ENCODE data around the gene CAMTA1.

CAMTA1 gene

DNA sequence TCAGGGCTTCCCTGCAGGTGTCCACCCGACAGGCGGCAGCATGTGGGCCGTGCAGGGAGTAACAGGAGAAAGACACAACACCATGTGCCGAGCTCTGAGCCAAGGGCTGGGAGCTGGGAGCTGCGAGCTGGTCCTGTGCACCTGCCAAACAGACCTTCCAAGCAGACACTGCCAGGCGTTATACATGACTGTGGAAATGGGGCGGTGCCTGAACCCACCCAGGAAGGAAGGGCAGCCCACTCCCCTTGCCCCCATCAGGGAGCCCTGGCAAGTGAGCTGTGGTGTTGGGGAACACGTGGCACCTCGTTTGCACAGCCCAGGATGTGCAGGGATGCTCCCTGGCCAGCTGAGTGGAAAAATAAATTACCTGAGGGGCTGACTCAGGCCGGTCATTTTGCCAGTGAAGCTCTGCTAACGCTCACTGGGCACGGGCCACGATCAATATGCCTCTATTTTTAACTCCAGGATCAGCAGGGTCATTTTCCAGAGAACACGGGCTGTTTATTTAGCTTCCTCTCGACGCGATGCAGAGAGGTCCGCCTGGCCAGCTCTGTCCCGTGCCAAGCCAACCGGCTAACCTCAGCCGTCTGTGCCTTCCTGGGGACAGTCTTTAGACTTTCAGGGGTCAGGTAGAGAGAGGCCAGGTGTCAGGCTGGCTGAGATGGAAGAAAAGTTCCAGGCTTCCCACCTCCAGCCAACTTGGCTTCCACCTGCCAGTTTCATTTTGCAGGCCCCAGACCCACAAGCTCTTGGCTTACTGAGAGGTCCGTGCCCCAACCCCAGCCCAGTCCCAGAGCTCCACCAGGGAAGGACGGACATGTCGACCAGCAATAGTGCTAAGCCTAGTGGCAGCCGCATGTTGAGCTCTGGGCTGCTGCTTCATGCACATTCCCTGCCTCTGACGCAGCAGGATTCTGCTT, 789.1 kb downstream of the CAMTA1 start:
- DNase-seq: no peak

DNA sequence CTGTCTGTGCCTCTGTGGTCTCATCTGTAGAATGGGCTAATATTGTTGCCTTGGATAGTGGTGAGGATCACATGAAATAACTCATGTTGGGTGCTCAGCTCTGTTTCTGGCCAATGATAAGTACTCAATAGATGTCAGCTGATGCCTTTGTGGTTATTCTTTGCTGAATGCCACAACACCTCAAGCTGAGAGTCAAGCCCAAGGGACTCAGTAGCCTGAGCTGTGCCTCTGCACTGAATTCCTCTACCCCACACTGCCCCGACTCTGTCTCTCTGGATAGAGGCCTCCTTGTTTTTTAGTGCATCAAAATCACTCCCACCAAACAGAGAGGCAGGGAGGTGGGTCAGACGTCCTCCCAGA, 789.8 kb downstream of the CAMTA1 start:
- no peak for DNase-seq

DNA sequence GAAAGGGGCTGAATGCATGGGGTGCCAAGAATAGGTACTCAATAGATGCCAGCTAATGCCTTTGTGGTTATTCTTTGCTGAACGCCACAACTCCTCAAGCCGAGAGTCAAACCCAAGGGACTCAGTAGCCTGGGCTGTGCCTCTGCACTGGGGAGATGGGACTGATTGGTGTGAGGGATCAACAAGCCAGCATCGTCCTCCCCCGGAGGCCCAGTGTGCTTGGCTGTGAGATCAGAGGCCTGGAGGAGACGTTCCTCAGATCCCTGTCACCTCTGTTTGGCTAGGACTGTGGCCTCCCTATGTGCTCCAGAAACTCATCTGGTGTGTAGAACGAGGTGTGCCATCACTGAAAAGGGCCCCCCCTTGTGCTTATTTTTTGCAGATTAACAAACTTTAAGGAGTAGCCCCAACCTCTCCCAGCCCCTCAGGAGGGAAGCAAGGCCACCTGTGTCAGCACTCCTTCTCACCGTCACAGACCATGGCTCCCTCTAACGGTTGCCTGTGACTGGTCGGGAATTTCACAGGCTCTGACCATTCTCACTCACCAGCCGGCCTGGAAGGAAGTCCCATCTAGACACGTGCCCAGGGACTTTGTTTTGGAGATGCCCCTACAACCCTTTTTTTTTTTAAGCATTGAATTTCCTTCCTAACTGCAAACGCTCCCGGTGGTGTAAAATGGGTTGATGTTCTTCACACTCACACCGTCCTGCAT, 791.8 kb downstream of the CAMTA1 start:
- DNase-seq: no peak

DNA sequence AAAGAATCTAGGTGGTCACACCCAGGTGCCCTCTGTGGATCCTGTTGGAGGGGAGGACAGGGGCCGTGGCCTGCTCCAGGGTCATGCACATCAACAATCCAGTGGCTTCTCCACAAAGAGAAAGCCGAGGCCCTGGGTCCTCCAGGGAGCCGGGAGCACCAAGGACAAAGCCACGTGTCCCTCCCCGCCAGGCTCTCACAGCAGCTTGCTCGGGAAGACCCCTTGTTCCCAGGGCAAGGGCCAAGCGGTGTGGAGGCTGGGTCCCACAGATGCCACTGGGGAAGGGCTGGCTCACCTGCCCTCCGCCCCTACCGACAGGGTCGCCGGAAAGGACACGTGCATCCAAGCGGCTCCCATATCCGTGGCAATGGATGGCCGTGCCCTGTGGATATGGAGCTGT, 793.0 kb downstream of the CAMTA1 start:
- no peak for DNase-seq

DNA sequence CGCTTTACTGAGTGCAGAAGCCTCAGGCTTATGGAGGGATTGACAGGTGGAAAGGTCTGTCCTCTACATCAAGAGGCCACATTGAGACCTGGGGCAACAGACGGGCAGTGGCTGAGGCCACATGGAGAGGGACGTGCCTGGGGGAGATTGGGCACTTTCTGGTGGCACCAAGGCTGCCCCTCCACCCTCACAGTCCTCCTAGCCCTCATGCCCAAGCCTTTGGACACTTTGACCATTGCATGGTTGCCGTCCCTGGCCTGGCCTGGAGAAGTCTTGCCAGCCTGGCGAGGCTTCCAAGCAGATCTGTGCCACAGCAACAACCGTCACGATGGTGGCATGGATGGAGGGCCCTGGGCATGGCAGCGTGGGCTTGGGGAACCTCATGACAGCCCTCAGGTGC, 793.8 kb downstream of the CAMTA1 start:
- no peak for DNase-seq

DNA sequence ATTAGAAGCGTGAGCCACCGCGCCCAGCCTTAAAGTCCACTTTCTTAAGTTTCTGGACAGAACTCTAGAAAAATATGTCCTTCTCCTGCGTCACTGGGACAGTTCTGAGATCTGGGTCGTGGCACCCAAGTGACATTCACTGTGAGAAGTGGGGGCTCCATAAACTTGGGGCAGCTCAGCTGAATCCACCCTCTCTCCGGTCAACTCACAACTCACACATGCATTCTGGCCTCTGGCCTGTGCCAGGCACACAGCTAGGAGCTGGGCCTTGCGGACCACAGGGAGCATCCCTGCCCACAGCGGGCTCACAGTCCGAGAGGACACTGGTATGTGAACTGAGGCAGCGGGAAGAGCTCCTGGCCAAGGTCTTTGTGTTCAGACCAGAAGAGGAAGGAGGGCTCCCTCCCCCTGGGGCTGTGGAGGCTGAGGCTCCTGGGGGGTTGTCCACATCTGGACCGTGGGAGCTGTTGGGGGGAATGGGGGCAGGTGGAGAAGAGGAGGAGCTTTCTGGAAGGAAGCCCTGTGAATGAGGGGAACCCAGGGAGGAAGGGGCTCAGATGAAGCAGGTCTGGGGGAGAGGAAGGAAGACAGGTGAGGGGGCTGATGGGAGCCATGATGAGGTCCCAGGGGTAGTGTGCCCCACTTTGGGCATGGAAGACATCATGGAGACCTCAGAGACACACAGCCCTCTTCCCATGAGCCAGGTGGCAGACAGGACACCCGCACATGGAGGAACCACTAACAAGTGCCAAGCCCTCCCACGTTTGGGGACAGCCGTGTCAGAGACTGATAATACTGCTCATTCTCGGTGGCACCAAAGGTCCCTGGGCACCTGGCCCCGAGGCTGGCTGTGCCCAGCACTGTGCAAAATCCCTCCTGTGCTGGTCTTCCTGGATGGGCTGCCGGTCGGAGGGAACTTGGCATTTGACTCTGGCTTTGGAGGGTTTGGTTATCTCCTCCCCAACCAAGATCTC, 794.9 kb downstream of the CAMTA1 start:
- no peak for DNase-seq

DNA sequence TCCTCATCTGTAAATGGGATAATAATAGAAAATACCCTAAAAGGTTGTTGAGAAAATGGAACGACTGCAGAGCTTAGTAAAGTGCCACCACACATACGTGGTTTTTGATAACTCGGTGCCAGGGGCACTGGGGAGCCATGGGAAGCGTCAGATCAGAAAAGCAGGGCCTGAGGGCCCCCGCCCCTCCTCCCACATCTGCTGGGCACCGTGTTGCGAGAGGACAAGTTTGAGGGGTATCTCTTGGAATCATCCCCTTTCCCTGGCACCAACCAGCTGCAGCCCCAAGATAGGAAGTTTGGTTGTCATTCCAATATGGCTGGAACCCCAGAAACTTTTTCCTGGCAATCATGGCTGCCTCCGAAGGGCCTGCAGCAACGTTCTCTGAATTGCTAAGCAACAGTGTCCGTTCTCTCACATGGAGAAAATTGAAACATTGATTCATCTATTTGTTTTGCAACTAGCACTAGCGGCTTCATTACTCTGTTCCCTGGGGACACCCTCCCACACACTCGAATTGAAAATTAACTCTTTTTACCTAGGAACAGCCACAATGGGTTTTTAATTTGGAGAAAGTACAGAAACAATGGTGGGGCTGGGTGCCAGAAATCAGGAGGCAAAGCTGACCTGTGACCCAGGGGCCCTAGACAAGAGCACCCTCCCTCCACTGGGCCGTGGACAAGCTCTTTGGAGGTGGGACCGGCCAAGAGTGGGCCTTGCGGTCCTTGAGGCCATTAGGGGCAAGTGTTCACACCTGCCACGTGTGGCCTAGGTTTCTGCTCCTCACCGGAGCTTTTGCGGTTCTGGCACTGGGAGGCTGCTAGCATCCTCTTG, 795.9 kb downstream of the CAMTA1 start:
- no peak for DNase-seq

DNA sequence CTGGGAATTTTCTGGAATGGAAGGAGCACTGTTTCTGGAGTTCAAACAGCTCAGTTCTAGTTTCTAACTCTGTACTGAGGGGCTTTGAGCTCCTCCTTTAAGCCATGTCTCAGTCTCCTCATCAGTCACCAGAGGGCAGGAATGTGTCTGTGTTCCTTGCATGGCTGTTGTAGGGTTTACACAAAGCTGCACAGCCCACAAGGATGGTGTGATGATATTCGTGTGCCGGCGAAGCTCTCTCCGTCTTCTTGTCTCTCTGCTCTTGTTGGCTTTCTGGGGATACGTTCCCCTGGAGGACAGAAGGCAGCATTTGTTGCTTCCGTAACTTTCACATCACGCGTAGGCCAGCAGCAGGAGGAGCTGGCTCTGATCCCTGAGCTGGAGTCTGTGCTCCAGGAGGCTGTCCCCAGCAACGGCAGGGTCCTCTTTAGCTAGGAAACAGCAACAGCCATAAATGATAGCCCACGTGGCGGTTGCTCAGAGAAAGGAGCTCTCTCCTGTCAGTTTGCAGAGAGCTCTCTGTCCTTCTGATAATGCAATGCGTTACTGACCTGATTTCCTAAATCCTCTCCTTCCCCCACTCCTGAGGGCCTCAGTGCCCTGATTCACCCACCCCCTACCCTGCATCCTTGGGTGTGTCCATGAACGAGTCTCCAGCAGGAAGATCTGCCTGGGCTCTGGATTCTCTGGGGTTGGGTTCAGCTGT, 796.7 kb downstream of the CAMTA1 start:
- DNase-seq: no peak

DNA sequence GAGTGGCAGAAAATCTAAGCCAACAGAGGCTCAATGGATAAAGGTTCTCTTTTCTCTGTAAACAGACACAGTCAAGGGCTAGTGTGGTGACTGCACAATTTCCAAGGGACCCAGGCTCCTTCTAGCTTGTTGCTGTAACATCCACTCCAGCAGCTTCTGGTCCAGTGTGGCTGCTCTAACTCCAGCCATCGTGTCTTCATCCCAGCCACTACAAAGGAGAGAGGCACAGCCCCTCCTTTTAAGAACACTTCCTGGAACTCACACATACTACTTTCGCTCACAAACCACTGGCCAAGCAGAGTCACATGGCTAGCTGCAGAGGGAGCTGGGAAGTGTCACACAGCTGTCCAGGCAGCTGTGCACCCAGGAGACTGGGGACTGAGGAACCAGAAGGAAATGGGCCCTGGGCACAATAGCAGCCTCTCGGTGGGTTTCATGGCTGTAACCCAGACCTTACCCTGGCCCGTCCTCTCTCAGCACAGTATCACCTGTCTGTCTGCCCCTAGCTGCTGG, 797.3 kb downstream of the CAMTA1 start:
- no peak for DNase-seq

DNA sequence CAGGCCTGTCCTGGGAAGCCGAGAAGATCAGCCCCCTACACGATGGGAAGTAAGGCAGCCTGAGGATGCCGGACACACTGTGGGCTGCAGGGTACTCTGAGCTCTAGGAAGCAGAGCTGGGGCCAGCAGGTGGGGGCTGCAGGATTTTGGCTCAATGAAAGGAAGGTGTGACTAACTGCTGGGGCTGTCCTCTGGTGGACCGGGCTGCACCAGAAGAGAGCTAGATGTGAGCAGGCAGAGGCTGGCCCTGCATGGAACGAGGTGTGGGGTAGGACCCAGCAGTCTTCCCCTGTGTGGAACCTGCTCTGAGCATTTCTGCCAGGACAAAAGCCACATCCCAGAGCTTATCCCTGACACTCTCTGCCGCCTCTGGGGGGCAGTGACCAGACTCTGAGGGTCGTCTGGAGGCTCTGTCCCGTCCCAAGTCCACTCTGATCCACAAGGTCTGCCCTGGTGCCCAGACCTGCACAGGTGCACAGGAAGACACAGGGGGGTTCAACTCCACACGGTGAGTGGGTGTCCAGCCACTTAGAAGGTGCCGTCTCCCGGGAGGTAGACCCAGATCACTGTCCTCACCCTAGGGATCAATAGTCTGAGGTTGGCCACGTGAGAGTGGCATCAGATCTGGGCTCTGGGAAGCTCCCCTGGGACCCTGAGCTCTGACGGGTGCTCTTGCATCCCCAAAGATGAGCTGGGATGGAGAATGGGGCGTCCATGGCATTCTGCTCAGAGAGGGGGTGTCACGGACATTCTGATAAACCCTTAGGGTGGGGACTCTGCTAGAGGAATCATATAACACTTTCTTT, 798.2 kb downstream of the CAMTA1 start:
- DNase-seq: no peak

DNA sequence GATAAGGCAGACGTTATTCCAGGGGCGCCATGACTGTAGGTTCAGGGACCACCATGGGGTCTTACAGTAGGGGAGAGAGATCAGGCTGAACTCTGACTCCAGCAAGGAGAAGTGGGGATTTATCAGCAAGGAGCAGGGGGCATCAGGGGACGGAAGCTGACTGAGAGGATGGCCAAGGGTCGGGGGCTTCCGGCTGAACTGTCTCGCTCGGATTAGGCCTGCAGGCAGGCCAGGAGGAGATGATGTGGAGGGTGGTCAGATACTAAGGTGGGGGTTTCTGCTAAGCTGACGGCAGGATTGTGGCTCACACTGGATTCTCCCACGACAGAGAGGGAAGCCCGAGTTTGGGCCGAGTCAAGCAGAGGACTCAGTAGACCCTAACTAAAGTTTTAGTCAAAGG, 798.9 kb downstream of the CAMTA1 start:
- no peak for DNase-seq

DNA sequence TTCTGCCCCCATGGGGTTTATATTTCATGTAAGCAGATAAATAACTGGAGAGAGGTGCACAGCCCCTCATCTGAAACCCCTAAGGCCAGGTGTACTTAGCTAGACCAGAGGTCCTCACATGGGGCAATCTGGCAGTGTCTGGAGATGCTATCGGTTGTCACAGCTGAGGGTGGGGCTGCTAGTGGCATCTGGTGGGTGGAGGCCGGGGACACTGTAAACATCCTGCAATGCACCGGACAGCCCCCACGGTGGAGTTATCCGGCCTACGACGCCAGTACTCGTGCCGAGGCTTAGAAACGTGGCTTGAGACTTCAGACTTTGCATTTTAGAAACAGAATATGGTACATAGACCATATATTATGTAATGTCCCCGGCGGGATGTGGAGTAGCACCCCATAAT, 799.4 kb downstream of the CAMTA1 start:
- DNase-seq: no peak

DNA sequence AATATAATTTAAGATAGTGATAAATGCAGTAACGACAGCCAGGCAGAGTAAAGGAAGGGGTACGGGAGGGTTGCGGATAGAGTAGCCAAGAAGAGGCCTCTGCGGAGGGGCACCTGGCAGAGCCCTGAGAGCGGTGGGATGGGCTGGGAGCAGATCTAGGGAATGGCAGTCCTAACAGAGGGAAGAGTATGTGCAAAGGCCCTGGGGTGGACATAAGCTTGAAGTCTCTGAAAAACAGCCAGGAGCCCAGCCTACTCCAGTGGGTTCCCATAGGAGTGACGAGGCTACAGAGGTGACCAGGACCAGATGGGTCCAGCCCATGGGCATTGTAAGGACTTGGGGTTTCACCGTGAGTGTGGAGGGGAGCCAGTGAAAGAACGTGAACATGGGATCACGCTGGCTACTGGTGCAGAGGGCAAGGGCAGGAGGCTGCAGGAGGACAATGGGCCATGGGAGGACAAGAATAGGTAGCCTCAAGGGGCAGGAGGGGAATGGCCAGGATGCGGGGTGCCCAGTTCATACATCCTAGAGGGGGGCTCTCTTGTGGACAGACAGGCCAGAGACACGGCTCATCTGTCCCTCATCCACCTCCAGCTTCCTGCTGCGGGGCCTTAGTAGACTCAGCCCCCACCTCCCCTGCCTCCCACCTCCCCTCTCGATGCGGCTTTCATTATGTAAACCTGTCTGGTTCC, 800.1 kb downstream of the CAMTA1 start:
- no peak for DNase-seq

DNA sequence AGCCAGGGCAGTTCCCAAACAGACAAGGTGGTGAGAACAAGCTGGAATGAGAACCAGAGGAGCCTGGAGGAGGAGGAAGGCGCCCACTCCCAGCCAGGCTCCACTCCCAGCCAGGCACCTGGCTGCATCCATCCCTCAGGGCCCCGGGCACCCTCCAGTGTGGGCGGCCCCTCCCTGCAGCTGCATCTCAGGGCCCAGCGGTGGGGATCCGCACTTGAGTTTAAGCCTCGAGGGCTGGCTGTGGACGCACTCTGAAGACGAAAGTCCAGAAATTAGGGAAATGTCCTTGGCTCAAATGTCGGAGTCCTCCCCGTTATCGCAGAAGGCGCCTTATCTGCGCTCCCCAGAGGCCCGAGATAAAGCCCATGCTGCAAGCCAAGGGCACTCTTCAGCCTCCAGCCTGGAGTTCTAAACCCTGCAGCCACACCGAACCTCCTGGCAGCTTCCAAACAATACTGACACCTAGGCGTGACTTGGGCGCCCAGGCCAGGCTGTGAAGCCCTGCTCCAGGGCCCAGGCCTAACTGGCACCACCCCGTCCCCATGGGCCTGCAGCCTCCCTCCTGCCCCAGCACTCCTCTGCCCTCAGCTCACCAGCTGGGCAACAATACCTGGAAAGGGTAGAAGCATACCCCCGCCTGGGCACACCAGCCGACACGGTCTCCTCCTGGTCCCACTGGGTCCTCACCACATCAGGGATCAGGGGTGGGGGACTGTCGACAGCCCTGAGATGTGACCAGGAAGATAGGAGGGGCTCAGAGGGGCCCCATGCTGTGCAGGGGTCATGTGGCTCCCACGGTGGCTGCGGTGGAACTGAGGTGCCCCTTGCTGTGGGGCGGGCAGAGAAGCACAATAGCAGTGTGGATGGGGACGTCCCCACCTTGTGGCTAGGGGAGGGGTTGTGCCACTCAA, 801.0 kb downstream of the CAMTA1 start:
- DNase-seq: no peak

DNA sequence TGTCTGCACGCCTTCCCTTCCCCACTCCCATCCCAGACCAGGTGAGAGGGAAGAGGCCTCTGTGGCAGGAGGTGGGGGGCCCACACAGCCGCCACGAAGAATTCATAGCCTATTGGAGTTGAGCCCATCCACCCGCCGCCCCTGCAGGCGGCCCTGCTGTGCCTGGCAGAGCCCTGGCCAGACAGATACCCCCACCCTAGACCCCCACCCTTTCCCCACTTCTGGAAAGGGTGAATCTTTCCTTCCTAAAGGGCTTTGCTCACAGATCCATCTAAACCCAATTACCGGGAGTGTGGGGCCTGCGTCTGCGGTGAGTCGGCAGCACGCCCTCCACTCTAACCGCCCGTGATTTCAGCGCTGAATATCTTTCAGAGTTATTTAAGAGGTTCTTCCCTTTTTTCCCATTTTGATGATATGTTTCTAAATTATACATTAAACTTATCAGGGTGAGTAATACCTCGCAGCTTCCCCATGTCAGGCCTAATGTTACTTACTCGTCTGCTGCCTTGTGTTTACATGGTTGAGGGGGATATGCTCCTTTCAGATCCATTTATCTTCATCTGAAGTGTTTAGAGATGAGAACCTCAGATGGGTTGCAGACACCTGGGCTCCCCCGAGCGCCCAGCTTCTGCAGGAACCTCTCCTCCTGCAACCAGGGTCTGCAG, 802.0 kb downstream of the CAMTA1 start:
- DNase-seq: no peak

DNA sequence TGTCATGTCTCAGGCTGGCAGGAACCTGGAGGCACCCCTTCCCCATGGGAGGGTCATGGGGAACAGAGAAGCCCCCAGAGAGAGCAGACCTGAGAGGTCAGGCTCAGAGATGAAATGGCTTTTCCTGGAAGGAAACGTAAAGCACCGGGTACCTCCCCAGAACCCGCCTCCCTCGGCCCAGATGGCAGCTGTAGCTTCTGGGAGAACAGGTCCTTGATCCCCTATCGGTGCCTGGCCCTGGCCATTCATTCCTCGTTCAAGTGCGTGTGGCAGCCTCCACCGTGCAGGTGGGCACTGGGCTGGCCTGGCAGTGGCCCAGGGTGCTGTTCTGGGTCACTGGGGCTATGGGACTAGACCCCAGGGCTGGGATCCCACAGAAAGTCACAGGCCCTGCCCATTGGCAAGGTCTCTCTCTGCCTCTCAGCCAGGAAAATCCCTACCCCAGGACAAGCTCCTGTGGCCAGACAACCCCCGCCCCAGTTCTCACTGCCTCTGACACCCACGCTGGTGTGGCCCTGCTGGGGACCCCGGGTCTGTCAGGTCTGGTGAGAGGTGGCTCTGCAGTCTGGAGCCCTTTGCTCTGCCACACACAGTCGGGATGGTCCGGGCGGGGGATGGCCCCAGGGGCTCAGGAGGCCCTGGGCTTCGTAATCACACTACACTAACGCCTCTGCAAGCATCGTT, 802.7 kb downstream of the CAMTA1 start:
- DNase-seq: no peak

DNA sequence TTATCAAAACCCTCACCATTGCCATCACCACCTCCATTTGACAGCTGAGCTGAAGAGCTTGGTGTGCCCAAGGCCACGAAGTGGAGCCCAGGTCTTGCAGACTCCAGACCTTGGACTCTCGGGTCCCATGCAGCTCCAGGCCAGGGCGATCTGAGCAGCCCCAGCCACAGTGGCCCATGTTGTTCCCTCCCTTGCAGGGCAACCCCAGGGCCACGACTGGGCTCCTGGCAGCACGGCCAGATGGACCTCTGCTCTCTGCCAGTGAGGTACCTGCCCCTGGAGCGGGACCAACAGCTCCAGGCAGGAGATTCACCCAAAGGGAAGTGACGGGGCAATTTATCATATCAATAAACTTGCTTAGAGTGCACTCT, 803.2 kb downstream of the CAMTA1 start:
- DNase-seq: no peak

All from GDM1 (cell line).